Heart left ventricle (tissue), 13 donors: ENCODE data around the gene SLC26A8.

Experiments used
- POLR2A ChIP-seq, 2 donors: fragments of 450-650 bp; IDR thresholded peaks; one replicate each; pipeline ENCODE4 v1.6.1; 2017; ENCODE audit warnings: antibody characterized with exemption in 2 of 2, mild to moderate bottlenecking in 2 of 2, moderate library complexity in 2 of 2
- TF ChIP-seq, protein P1 (sequence below), 12 donors: fragments of 200-600 bp; sonication (generic) in 4 of 12; IDR thresholded peaks; one replicate each; pipeline versions ENCODE4 v1.5.0 to v1.8.0; 2018 to 2022; ENCODE audit warnings: antibody characterized with exemption in 12 of 12, mild to moderate bottlenecking in 5 of 12
- donor health status: ischemic (EF 13 %, LVEDD 7.1; RV severe dilation, severe dysfunction).
- donor health status: DM: no; HTN: yes; CAD: no.
- donor health status: DM: no; HTN: no; CAD: no.
- donor health status: ischemic (EF 25% LVEDD 6.9; RV normal size, moderate dysfunction).
- donor health status: ischemic (EF 25% LVEDD 5.7; RV mildly dilated, moderate dysfunction).
- donor health status: ischemic (EF 35%, LVEDD 5.7; RV mildly dilated, moderate dysfunction).
- donor health status: nonischemic (EF 11% LVEDD 7.7; RV severe dilation, severe dysfunction).
- donor health status: DM: yes; HTN: yes; CAD: no.
- donor health status: PGD.
- donor health status: ischemic (EF 29% LVEDD 5.4; RV normal size, mild dysfunction).
- donor health status: nonischemic (EF 23%, LVEDD 6.1; RV moderate dilation, normal function).

DNA sequence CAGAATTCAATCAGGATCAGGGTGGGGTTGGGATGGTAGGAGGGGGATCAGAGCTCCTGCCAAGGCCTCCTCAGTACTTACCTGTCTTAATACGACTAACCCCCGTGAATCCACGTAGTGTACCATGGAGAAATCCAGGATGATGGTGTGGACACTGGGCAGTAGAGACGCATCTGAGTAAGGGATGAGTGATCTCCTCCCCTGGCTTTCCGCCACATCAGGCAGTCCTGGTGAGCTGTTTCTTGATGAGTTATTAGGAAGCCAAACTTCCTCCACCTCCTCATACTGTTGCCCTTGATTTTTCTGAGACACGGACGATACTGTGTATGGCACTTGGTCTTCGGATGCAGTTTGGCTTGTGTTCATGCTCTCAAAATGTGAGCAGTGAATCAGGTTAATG is 69.4 kb downstream of the SLC26A8 start:
- TF ChIP-seq, protein P1, sequence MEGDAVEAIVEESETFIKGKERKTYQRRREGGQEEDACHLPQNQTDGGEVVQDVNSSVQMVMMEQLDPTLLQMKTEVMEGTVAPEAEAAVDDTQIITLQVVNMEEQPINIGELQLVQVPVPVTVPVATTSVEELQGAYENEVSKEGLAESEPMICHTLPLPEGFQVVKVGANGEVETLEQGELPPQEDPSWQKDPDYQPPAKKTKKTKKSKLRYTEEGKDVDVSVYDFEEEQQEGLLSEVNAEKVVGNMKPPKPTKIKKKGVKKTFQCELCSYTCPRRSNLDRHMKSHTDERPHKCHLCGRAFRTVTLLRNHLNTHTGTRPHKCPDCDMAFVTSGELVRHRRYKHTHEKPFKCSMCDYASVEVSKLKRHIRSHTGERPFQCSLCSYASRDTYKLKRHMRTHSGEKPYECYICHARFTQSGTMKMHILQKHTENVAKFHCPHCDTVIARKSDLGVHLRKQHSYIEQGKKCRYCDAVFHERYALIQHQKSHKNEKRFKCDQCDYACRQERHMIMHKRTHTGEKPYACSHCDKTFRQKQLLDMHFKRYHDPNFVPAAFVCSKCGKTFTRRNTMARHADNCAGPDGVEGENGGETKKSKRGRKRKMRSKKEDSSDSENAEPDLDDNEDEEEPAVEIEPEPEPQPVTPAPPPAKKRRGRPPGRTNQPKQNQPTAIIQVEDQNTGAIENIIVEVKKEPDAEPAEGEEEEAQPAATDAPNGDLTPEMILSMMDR (IDR thresholded peaks at IDR 0.05): no peak
- TF ChIP-seq POLR2A (IDR thresholded peaks at IDR 0.05): no peak
